Peyer's patch (tissue), 4 donors: ENCODE results near the gene HEATR9. TPM values are rescaled to one million over a fixed set of nuclear protein-coding genes. Genes with fewer than 3 reads are reported as not detected.

ENCODE experiments used
- DNase-seq, 3 donors: peaks; one replicate each; pipeline ENCODE4 v3.0.0-alpha.2; 2017 to 2019
- H3K27ac ChIP-seq, 4 donors: fragments of 200-600 bp; sonication (generic); one replicate each; pipeline ENCODE4 v1.5.1; 2016 to 2019
- H3K27me3 ChIP-seq, 2 donors: fragments of 200-600 bp; sonication (generic); one replicate each; pipeline ENCODE4 v1.5.1; 2019
- H3K36me3 ChIP-seq, 3 donors: fragments of 200-600 bp; sonication (generic); one replicate each; pipeline ENCODE4 v1.5.1; 2016 to 2019
- H3K4me1 ChIP-seq, 4 donors: fragments of 200-600 bp; sonication (generic); one replicate each; pipeline ENCODE4 v1.5.1; 2016 to 2019
- H3K4me3 ChIP-seq, 4 donors: fragments of 200-600 bp; sonication (generic); 1 replicate in 3 of 4; 2 replicates in 1 of 4; pipeline ENCODE4 v1.5.1; 2016 to 2019; ENCODE audit warnings: mild to moderate bottlenecking in 1 of 4
- H3K9me3 ChIP-seq, 4 donors: fragments of 200-600 bp; sonication (generic); one replicate each; pipeline ENCODE4 v1.5.1; 2016 to 2019; ENCODE audit warnings: mild to moderate bottlenecking in 1 of 4
- CTCF ChIP-seq, 6 experiments: fragments of 450-650 bp in 4 of 6; fragments of 200-600 bp in 2 of 6; sonication (generic) in 1 of 6; IDR thresholded peaks; one replicate each; pipeline ENCODE4 v1.5.1; 2017 to 2019; ENCODE audit warnings: antibody characterized with exemption in 6 of 6, mild to moderate bottlenecking in 3 of 6, moderate library complexity in 1 of 6
- POLR2A ChIP-seq, 2 donors: fragments of 450-650 bp; IDR thresholded peaks; one replicate each; pipeline ENCODE4 v1.5.1; 2017; ENCODE audit warnings: antibody characterized with exemption in 2 of 2, mild to moderate bottlenecking in 2 of 2, moderate library complexity in 2 of 2
- total RNA-seq, 4 donors: library from RNA; depleted of rRNA; stranded (reverse); fragments of >200 nt; gene quantifications; one replicate each; pipeline ENCODE4 v1.1.0, GENCODE V29; 2016

The HEATR9 gene
- total RNA-seq, 4 donors from 2014 or later, result not detected

GRCh38 chr17:35892091-35893035, 23.7 kb upstream of the HEATR9 start:
- H3K4me1 ChIP-seq, result no peaks in the 10 kb centered on the region
- H3K27ac ChIP-seq, result peak overlapping the region in 3 of 4 donors; percentile 23 to 65 (median 36)
- no peaks in the 10 kb centered on the region for H3K36me3 ChIP-seq
- TF ChIP-seq POLR2A (IDR thresholded peaks at IDR 0.05) (no peak), CTCF (IDR thresholded peaks at IDR 0.05) (no peak)
- H3K4me3 ChIP-seq, result no peak overlapping the region
- H3K27me3 ChIP-seq, result no peaks in the 10 kb centered on the region
- no peaks in the 10 kb centered on the region for H3K9me3 ChIP-seq
- peak in 1 of 3 donors; percentile 48 for DNase-seq

- Histone ChIP-seq H3K4me1 (no peaks in the 10 kb centered on the region), H3K4me3 (no peak overlapping the region), H3K27ac (peak overlapping the region; percentile 11 to 46 (median 30)), H3K36me3 (no peaks in the 10 kb centered on the region), H3K27me3 (no peaks in the 10 kb centered on the region), H3K9me3 (no peaks in the 10 kb centered on the region)
- no peak for DNase-seq
- TF ChIP-seq POLR2A (IDR thresholded peaks at IDR 0.05) (no peak), CTCF (IDR thresholded peaks at IDR 0.05) (no peak)
Observed at GRCh38 chr17:35891269-35891668, 22.6 kb upstream of the HEATR9 start.

- H3K4me3 ChIP-seq, result no peak overlapping the region
- DNase-seq, result peak in 2 of 3 donors; percentile 61 to 88
- peak overlapping the region in 3 of 4 donors; percentile 11 to 46 (median 23) for H3K27ac ChIP-seq
- H3K36me3 ChIP-seq, result no peaks in the 10 kb centered on the region
- no peaks in the 10 kb centered on the region for H3K4me1 ChIP-seq
- no peaks in the 10 kb centered on the region for H3K27me3 ChIP-seq
- TF ChIP-seq POLR2A (IDR thresholded peaks at IDR 0.05), result no peak
- no peak for TF ChIP-seq CTCF (IDR thresholded peaks at IDR 0.05)
- H3K9me3 ChIP-seq, result no peaks in the 10 kb centered on the region
Observed at GRCh38 chr17:35890774-35891155, 22.1 kb upstream of the HEATR9 start.

- H3K4me1 ChIP-seq, result no peaks in the 10 kb centered on the region
- TF ChIP-seq POLR2A (IDR thresholded peaks at IDR 0.05), result no peak
- no peak for TF ChIP-seq CTCF (IDR thresholded peaks at IDR 0.05)
- no peak for DNase-seq
- H3K36me3 ChIP-seq, result no peaks in the 10 kb centered on the region
- H3K9me3 ChIP-seq, result no peaks in the 10 kb centered on the region
- H3K27me3 ChIP-seq, result no peaks in the 10 kb centered on the region
- H3K4me3 ChIP-seq, result no peak overlapping the region
- peak overlapping the region; percentile 27 to 65 (median 48) for H3K27ac ChIP-seq
Observed at GRCh38 chr17:35889818-35890773, 21.4 kb upstream of the HEATR9 start.

- Histone ChIP-seq H3K36me3 (no peaks in the 10 kb centered on the region), H3K27ac (peak overlapping the region; percentile 27 to 56 (median 42)), H3K4me1 (no peaks in the 10 kb centered on the region), H3K27me3 (no peaks in the 10 kb centered on the region), H3K9me3 (no peaks in the 10 kb centered on the region), H3K4me3 (no peak overlapping the region)
- no peak for DNase-seq
- no peak for TF ChIP-seq CTCF (IDR thresholded peaks at IDR 0.05)
- no peak for TF ChIP-seq POLR2A (IDR thresholded peaks at IDR 0.05)
Observed at GRCh38 chr17:35889241-35889640, 20.6 kb upstream of the HEATR9 start.
